ENCODE data around the gene PCNA.

DNA sequence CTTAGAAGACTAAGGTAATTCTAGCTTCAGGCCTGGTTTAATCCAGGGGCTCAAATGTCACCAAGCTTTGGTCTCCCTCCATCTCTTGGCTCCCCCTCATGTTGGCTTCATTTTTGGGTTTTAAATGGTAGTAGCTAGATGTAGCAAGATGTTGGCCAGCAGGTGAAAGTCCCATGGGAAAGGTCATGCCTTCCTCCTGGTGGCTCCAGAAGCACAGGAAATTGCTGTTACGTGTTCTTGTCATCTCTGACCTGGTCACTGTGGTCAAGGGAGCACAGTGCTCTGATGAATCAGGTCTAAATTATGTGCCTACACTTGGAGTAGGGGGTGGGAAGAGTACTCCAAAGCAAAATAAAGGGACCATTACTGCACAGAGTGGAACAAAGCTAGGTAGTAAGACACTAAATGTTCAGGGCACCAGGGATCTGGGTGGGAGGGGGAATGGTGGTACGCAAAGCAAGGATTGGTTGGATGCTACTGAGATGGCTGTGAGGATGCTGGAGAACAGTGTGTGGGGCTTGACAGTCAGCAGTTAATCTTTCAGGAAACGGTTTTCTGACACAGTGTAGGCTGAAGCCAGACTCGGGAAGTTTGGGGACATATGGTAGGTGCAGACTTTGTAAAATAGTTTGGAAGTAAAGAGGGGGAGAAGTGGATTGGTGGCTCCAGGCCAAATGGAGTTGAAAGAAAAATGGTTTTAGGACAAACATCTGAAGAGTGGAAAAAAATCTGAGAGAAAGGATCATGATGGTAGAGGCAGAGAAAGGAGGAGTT is 37.1 kb upstream of the PCNA start:
- TF ChIP-seq, protein P1, sequence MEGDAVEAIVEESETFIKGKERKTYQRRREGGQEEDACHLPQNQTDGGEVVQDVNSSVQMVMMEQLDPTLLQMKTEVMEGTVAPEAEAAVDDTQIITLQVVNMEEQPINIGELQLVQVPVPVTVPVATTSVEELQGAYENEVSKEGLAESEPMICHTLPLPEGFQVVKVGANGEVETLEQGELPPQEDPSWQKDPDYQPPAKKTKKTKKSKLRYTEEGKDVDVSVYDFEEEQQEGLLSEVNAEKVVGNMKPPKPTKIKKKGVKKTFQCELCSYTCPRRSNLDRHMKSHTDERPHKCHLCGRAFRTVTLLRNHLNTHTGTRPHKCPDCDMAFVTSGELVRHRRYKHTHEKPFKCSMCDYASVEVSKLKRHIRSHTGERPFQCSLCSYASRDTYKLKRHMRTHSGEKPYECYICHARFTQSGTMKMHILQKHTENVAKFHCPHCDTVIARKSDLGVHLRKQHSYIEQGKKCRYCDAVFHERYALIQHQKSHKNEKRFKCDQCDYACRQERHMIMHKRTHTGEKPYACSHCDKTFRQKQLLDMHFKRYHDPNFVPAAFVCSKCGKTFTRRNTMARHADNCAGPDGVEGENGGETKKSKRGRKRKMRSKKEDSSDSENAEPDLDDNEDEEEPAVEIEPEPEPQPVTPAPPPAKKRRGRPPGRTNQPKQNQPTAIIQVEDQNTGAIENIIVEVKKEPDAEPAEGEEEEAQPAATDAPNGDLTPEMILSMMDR (IDR thresholded peaks at IDR 0.05; ENCODE audit: low read length) = no peak
- no peak for TF ChIP-seq EZH2 (IDR thresholded peaks at IDR 0.05; ENCODE audit: borderline replicate concordance, low read length)

All from OCI-LY1 (cell line).